ENCODE data around the gene CHST15.

CHST15 gene

DNA sequence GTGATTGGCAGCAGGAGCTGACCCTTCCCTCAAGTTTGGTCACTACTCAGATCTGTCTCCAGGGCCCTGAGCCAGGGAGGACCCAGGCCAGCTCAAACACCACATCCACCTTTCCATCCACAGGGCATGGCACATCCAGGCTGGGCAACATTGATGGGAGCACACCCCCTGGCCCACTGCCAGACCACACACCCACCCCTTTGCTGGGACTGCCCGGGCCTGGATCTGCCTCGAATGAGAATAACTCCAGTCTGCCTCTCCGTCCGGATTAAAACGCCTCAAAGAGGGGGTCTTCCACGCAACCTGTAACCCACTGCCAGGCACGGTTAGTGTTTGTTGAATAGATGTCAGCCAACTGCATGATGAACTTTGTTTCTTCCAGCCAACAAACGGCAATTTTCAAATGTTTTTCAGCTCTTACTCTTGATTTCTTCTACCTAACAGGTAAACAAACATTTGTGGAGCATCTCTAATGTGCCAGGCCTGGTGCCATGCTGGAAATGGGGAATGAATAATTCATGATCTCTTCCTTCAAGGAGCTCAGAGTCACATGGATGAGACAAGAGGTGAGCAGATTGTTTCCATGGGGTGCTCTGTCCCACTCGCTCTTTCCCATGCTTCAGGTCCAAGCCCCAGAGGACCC lies 41.0 kb upstream of the CHST15 start:
- TF ChIP-seq CTCF (IDR thresholded peaks at IDR 0.05; ENCODE audit: low read depth, low read length): no peak
- H3K9me3 ChIP-seq: no peaks in the 10 kb centered on the region
- H3K36me3 ChIP-seq: no peaks in the 10 kb centered on the region
- no peak for DNase-seq
- H3K4me1 ChIP-seq: no peaks in the 10 kb centered on the region
- H3K4me3 ChIP-seq (ENCODE audit: low read depth, low read length): no peak overlapping the region
- no peaks in the 10 kb centered on the region for H3K27me3 ChIP-seq

GRCh38 chr10:124132876-124133275 lies 39.5 kb upstream of the CHST15 start:
- Histone ChIP-seq H3K4me3 (ENCODE audit: low read depth, low read length) (no peak overlapping the region), H3K27me3 (no peaks in the 10 kb centered on the region), H3K4me1 (no peaks in the 10 kb centered on the region), H3K9me3 (no peaks in the 10 kb centered on the region), H3K36me3 (no peaks in the 10 kb centered on the region)
- TF ChIP-seq CTCF (IDR thresholded peaks at IDR 0.05; ENCODE audit: low read depth, low read length): no peak
- no peak for DNase-seq

GRCh38 chr10:124132306-124132705 lies 38.9 kb upstream of the CHST15 start:
- Histone ChIP-seq H3K4me1 (no peaks in the 10 kb centered on the region), H3K27me3 (no peaks in the 10 kb centered on the region), H3K36me3 (no peaks in the 10 kb centered on the region), H3K4me3 (ENCODE audit: low read depth, low read length) (no peak overlapping the region), H3K9me3 (no peaks in the 10 kb centered on the region)
- DNase-seq: no peak
- no peak for TF ChIP-seq CTCF (IDR thresholded peaks at IDR 0.05; ENCODE audit: low read depth, low read length)

DNA sequence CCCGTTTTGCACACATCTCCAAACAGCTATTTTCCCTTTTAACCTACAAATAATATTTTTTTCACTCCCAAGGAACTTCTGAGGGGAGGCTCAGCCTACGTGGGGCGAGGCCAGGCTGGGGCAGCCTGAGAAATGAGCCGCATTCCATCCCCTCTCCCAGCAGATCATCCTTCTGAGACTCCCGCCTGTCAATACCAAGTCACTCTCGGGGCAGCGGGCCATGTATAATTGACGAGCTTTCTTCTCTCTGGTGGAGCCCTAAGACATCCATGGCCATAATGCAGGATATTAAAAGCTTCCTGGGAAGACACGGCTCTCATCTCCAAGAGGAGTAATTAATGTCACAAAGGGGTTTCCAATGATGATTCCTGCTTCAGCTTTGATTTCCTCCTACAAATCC lies 37.8 kb upstream of the CHST15 start:
- Histone ChIP-seq H3K9me3 (no peaks in the 10 kb centered on the region), H3K36me3 (no peaks in the 10 kb centered on the region), H3K27me3 (no peaks in the 10 kb centered on the region), H3K4me1 (peaks cover 8% of the 10 kb centered on the region), H3K4me3 (ENCODE audit: low read depth, low read length) (no peak overlapping the region)
- no peak for TF ChIP-seq CTCF (IDR thresholded peaks at IDR 0.05; ENCODE audit: low read depth, low read length)
- DNase-seq: no peak

DNA sequence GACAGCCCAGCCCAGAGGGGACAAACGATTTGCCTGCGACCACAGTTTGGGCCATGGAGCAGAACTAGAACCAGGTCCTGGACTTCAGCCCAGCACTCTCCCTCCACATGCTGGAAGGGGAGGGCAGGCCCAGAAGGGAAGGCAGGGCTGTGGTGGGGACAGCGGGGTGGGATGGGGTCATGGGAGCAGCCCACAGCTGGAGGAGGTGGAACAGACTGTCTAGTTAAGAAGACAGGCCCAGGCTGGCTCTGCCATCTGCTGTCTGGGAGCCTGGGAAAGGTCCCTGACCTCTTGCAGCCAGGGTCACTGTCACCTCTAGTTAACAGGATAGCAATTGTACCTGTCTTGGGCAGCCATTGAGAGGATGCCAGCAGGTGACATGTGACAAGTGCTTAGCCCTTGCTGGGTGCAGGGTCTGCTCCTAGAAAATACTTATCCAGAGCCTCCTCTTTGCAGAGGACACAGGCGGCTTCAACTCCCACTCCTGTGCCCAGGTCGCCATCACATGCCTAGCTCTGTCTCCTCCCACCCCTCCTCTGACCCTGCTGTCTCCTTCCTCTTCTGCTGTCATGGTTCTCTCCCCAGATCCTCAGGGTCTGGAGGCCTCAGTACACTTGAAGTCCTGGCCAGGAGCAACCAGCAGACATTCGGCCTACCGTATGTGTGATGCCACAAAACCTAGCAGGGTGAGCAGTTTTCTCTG lies 37.0 kb upstream of the CHST15 start:
- Histone ChIP-seq H3K9me3 (no peaks in the 10 kb centered on the region), H3K36me3 (no peaks in the 10 kb centered on the region), H3K27me3 (no peaks in the 10 kb centered on the region), H3K4me1 (peaks cover 8% of the 10 kb centered on the region), H3K4me3 (ENCODE audit: low read depth, low read length) (no peak overlapping the region)
- DNase-seq: no peak
- TF ChIP-seq CTCF (IDR thresholded peaks at IDR 0.05; ENCODE audit: low read depth, low read length): no peak

- H3K4me3 ChIP-seq (ENCODE audit: low read depth, low read length): no peak overlapping the region
- no peaks in the 10 kb centered on the region for H3K36me3 ChIP-seq
- H3K9me3 ChIP-seq: no peaks in the 10 kb centered on the region
- DNase-seq: no peak
- no peaks in the 10 kb centered on the region for H3K27me3 ChIP-seq
- TF ChIP-seq CTCF (IDR thresholded peaks at IDR 0.05; ENCODE audit: low read depth, low read length): no peak
- peaks cover 8% of the 10 kb centered on the region for H3K4me1 ChIP-seq
Measured at GRCh38 chr10:124129471-124129870, 36.1 kb upstream of the CHST15 start.

Data from BE2C (cell line).